ENCODE data around the gene TMCO6. TPM values are rescaled to one million over a fixed set of nuclear protein-coding genes. Genes with fewer than 3 reads are reported as not detected.
A peak's percentile ranks its signal among the peaks of the same experiment; 100 is the strongest.

Gene TMCO6
- total and polyA plus RNA-seq, 2 of the 4 experiments (the other 2 are of a cell fraction) = 6.6 to 10.6 TPM

GRCh38 chr5:140690941-140691924 is 52.0 kb downstream of the TMCO6 start, which contains the start of the genes HARS1 and HARS2 (continued):
- TF ChIP-seq NFE2L2 (IDR thresholded peaks at IDR 0.05; ENCODE audit: low read depth, low read length) = no peak
- TF ChIP-seq POLR2A (IDR thresholded peaks at IDR 0.05; ENCODE audit: low read depth, low read length) = peak; percentile 84
- peak; percentile 52; the same call in 1 of the 2 replicates for TF ChIP-seq MAZ (IDR thresholded peaks at IDR 0.05; ENCODE audit: borderline replicate concordance, low read depth, low read length)
- no peak for TF ChIP-seq CEBPB (IDR thresholded peaks at IDR 0.05; ENCODE audit: low read depth, low read length)
- no peak for TF ChIP-seq CHD1 (IDR thresholded peaks at IDR 0.05; ENCODE audit: low read depth, low read length)

GRCh38 chr5:140694276-140694675 is 55.0 kb downstream of the TMCO6 start:
- DNase-seq = peak; percentile 46
- no peak overlapping the region for H2AK5ac ChIP-seq (ENCODE audit: low read depth, low read length)
- ATAC-seq (ENCODE audit: low read depth) = no peak
- H3K9me1 ChIP-seq (ENCODE audit: insufficient read depth, low read length) = no peaks in the 10 kb centered on the region
- dilution Hi-C loops (cut with HindIII; ENCODE audit: low sequenced_read_pairs, unreplicated experiment) (no loop called here), intact Hi-C loops (cut with micrococcal nuclease) (loop anchor here (10.0 kb wide), 1 partner anchor 449 kb away; no protein-coding TSS in a partner anchor), in situ Hi-C loops (cut with MboI; ENCODE audit: low sequenced_read_pairs) (loop anchor here (25.0 kb wide), 1 partner anchor 893 kb away; no protein-coding TSS in a partner anchor)
- H3K4ac ChIP-seq (ENCODE audit: low read depth, low read length) = no peak overlapping the region
- H2BK20ac ChIP-seq (ENCODE audit: low read depth, low read length) = no peak overlapping the region
- H3K18ac ChIP-seq (ENCODE audit: low read depth, low read length) = no peak overlapping the region
- peaks cover 43% of the 10 kb centered on the region for H3K36me3 ChIP-seq (ENCODE audit: control insufficient read depth, insufficient read depth, low read length)
- H3K27ac ChIP-seq (ENCODE audit: insufficient read depth, low read length) = no peak overlapping the region
- no peak overlapping the region for H4K91ac ChIP-seq (ENCODE audit: insufficient read depth, low read depth, low read length)
- ChIA-PET POLR2A (ENCODE audit: unreplicated experiment) (no interaction called here), CTCF (no interaction called here)
- H3K4me2 ChIP-seq (ENCODE audit: low read depth, low read length) = no peak overlapping the region
- H3K9ac ChIP-seq (ENCODE audit: low read depth, low read length) = no peak overlapping the region
- H4K8ac ChIP-seq (ENCODE audit: low read depth in 2 of 2, low read length in 2 of 2) = no peak overlapping the region
- H3K23ac ChIP-seq (ENCODE audit: low read depth, low read length) = no peak overlapping the region
- no peak overlapping the region for H3K14ac ChIP-seq (replicated peaks; ENCODE audit: low read depth, low read length)
- H2AFZ ChIP-seq (replicated peaks; ENCODE audit: low read length, poor library complexity) = no peak overlapping the region
- no peaks in the 10 kb centered on the region for H3K9me3 ChIP-seq (ENCODE audit: control insufficient read depth, insufficient read depth, low read length)
- no peak overlapping the region for H3K56ac ChIP-seq (ENCODE audit: extremely low read depth, insufficient read depth, low read length)
- H3K4me3 ChIP-seq (ENCODE audit: insufficient read depth, low read depth, low read length) = no peak overlapping the region
- no peak overlapping the region for H2BK5ac ChIP-seq (ENCODE audit: low read depth, low read length, poor library complexity, severe bottlenecking)
- H4K20me1 ChIP-seq (ENCODE audit: insufficient read depth, low read length) = no peaks in the 10 kb centered on the region
- no peak overlapping the region for H4K5ac ChIP-seq (ENCODE audit: low read depth, low read length)
- H3K27me3 ChIP-seq (ENCODE audit: control insufficient read depth, insufficient read depth, low read length) = no peaks in the 10 kb centered on the region
- H3K79me1 ChIP-seq (ENCODE audit: low read depth in 1 of 2, low read length in 2 of 2) = peaks cover 43 to 48% of the 10 kb centered on the region in 2 experiments
- H2BK15ac ChIP-seq (ENCODE audit: low read depth, low read length) = no peak overlapping the region
- no TSS peak for BruUV-seq (replicated peaks)
- H2BK120ac ChIP-seq (ENCODE audit: low read depth, low read length) = no peak overlapping the region
- no CpG with 5 or more reads among the region's 5 CpGs for WGBS, 2 experiments (ENCODE audit: extremely low coverage in 2 of 2, insufficient read length in 1 of 2)
- H2AK9ac ChIP-seq (replicated peaks; ENCODE audit: low read depth, low read length, poor library complexity) = no peak overlapping the region
- H3K4me1 ChIP-seq (ENCODE audit: control insufficient read depth, insufficient read depth, low read length) = peaks cover 2% of the 10 kb centered on the region; the same call in 1 of the 2 replicates
- TF ChIP-seq MAFK (IDR thresholded peaks at IDR 0.05; ENCODE audit: low read depth, low read length) = no peak
- TF ChIP-seq CHD1 (IDR thresholded peaks at IDR 0.05; ENCODE audit: low read depth, low read length) = no peak
- TF ChIP-seq MXI1 (IDR thresholded peaks at IDR 0.05; ENCODE audit: borderline replicate concordance, low read depth, low read length) = no peak
- TF ChIP-seq MAZ (IDR thresholded peaks at IDR 0.05; ENCODE audit: borderline replicate concordance, low read depth, low read length) = no peak
- TF ChIP-seq USF2 (IDR thresholded peaks at IDR 0.05; ENCODE audit: low read depth, low read length) = no peak
- TF ChIP-seq RFX5 (IDR thresholded peaks at IDR 0.05; ENCODE audit: low read depth, low read length) = no peak
- no peak for TF ChIP-seq RAD21 (IDR thresholded peaks at IDR 0.05; ENCODE audit: low read length)
- TF ChIP-seq FOS (IDR thresholded peaks at IDR 0.05; ENCODE audit: low read depth, low read length) = no peak
- no peak for TF ChIP-seq CEBPB (IDR thresholded peaks at IDR 0.05; ENCODE audit: low read depth, low read length)
- TF ChIP-seq BHLHE40 (IDR thresholded peaks at IDR 0.05; ENCODE audit: low read depth, low read length) = no peak
- TF ChIP-seq SMC3 (IDR thresholded peaks at IDR 0.05; ENCODE audit: low read depth, low read length) = no peak
- no peak for TF ChIP-seq NFE2L2 (IDR thresholded peaks at IDR 0.05; ENCODE audit: low read depth, low read length)
- no peak for TF ChIP-seq ELK1 (IDR thresholded peaks at IDR 0.05; ENCODE audit: borderline replicate concordance, low read depth, low read length)

Measured in IMR-90 (cell line).